Activated B cell treated with CpG ODN at 0.5 μM for 24 hours (primary cell): Measurements from ENCODE around the gene MACF1. TPM values are rescaled to one million over a fixed set of nuclear protein-coding genes. Genes with fewer than 3 reads are reported as not detected.

Source experiments
- ATAC-seq: fragments of 200-7000 bp; cut with Tn5 transposase; one replicate; pipeline ENCODE4 v1.10.0; 2021; ENCODE audit warnings: low read depth, mild to moderate bottlenecking, moderate library complexity
- CTCF ChIA-PET: fragments of 350-600 bp; sonication (Branson Sonifier 250); formaldehyde crosslinking; loops from one replicate; lab custom pipeline; 2021; ENCODE audit warnings: antibody characterized with exemption; lab: Charles Lee
- POLR2A ChIA-PET: fragments of 350-600 bp; sonication (Branson Sonifier 250); formaldehyde crosslinking; loops from one replicate; lab custom pipeline; 2021; ENCODE audit warnings: antibody characterized with exemption; lab: Charles Lee
- DNase-seq: peaks from one replicate; pipeline ENCODE4 v3.0.0; 2022
- H3K27ac Mint-ChIP-seq: one replicate; pipeline ENCODE4 v1.8.0; 2020; ENCODE audit warnings: mixed read lengths
- H3K27me3 Mint-ChIP-seq: one replicate; pipeline ENCODE4 v1.8.0; 2021; ENCODE audit warnings: mixed read lengths
- H3K36me3 Mint-ChIP-seq: one replicate; pipeline ENCODE4 v1.8.0; 2021; ENCODE audit warnings: low read depth, mixed read lengths
- H3K4me1 Mint-ChIP-seq: one replicate; pipeline ENCODE4 v1.8.0; 2021; ENCODE audit warnings: mixed read lengths
- H3K4me3 Mint-ChIP-seq: one replicate; pipeline ENCODE4 v1.8.0; 2020; ENCODE audit warnings: mild to moderate bottlenecking, mixed read lengths
- H3K9me3 Mint-ChIP-seq: one replicate; pipeline ENCODE4 v1.8.0; 2020; ENCODE audit warnings: mixed read lengths
- CTCF ChIP-seq: fragments of 200-600 bp; IDR thresholded peaks from one replicate; pipeline ENCODE4 v1.8.0; 2022; ENCODE audit warnings: antibody characterized with exemption, mild to moderate bottlenecking
- intact Hi-C: fragments of 100-400 bp; cut with micrococcal nuclease; formaldehyde crosslinking; loops from one replicate; pipeline ENCODE4 v1.15.1; 2024
- total RNA-seq: library from RNA; stranded (reverse); gene quantifications from 2 replicates; pipeline ENCODE4 v1.2.3, GENCODE V29; 2022

Gene MACF1
- total RNA-seq, 1 donor from 2014 or later, result 286 TPM

GRCh38 chr1:39422614-39423013 is 218.1 kb downstream of the MACF1 start:
- intact Hi-C loops, result no loop called here
- CTCF ChIA-PET, result interaction anchor here (0.6 kb wide), 1 partner anchor 327 kb away, joined by 3 read pairs; no protein-coding TSS in a partner anchor
- no peak overlapping the region for H3K4me3 Mint-ChIP-seq
- H3K27me3 Mint-ChIP-seq, result no peaks in the 10 kb centered on the region
- no peak for DNase-seq
- POLR2A ChIA-PET, result no interaction called here
- peaks cover 63% of the 10 kb centered on the region for H3K36me3 Mint-ChIP-seq
- no peak for ATAC-seq
- no peak for TF ChIP-seq CTCF
- H3K4me1 Mint-ChIP-seq, result peaks cover 4% of the 10 kb centered on the region
- H3K27ac Mint-ChIP-seq, result no peak overlapping the region
- no peaks in the 10 kb centered on the region for H3K9me3 Mint-ChIP-seq

- Mint-ChIP-seq H3K36me3 (peaks cover 79% of the 10 kb centered on the region), H3K4me1 (no peaks in the 10 kb centered on the region), H3K4me3 (no peak overlapping the region), H3K27me3 (no peaks in the 10 kb centered on the region), H3K9me3 (no peaks in the 10 kb centered on the region), H3K27ac (no peak overlapping the region)
- DNase-seq (no peak), ATAC-seq (no peak)
- TF ChIP-seq CTCF, result no peak
- intact Hi-C loops, result no loop called here
- POLR2A ChIA-PET, result no interaction called here
- CTCF ChIA-PET, result interaction anchor here (1.3 kb wide), 1 partner anchor 9 kb away, joined by 4 read pairs; no protein-coding TSS in a partner anchor
Measured at GRCh38 chr1:39425151-39425550, 220.7 kb downstream of the MACF1 start.

- intact Hi-C loops, result no loop called here
- ATAC-seq, result no peak
- ChIA-PET CTCF (interaction anchor here (1.3 kb wide), 1 partner anchor 10 kb away, joined by 4 read pairs; no protein-coding TSS in a partner anchor), POLR2A (no interaction called here)
- H3K4me3 Mint-ChIP-seq, result no peak overlapping the region
- no peak overlapping the region for H3K27ac Mint-ChIP-seq
- H3K36me3 Mint-ChIP-seq, result peaks cover 83% of the 10 kb centered on the region
- no peaks in the 10 kb centered on the region for H3K9me3 Mint-ChIP-seq
- TF ChIP-seq CTCF, result no peak
- no peaks in the 10 kb centered on the region for H3K27me3 Mint-ChIP-seq
- H3K4me1 Mint-ChIP-seq, result no peaks in the 10 kb centered on the region
- DNase-seq, result no peak
Measured at GRCh38 chr1:39425634-39426033, 221.1 kb downstream of the MACF1 start.

GRCh38 chr1:39426346-39426745 is 221.9 kb downstream of the MACF1 start:
- no peaks in the 10 kb centered on the region for H3K27me3 Mint-ChIP-seq
- no peak overlapping the region for H3K4me3 Mint-ChIP-seq
- DNase-seq (no peak), ATAC-seq (no peak)
- H3K4me1 Mint-ChIP-seq, result no peaks in the 10 kb centered on the region
- peaks cover 89% of the 10 kb centered on the region for H3K36me3 Mint-ChIP-seq
- no peak overlapping the region for H3K27ac Mint-ChIP-seq
- H3K9me3 Mint-ChIP-seq, result no peaks in the 10 kb centered on the region
- ChIA-PET POLR2A (no interaction called here), CTCF (no interaction called here)
- intact Hi-C loops, result no loop called here
- TF ChIP-seq CTCF, result no peak

GRCh38 chr1:39427374-39427773 is 222.9 kb downstream of the MACF1 start:
- no peak for DNase-seq
- TF ChIP-seq CTCF, result no peak
- CTCF ChIA-PET, result no interaction called here
- H3K36me3 Mint-ChIP-seq, result peaks cover 89% of the 10 kb centered on the region
- H3K4me1 Mint-ChIP-seq, result no peaks in the 10 kb centered on the region
- no peak for ATAC-seq
- H3K9me3 Mint-ChIP-seq, result no peaks in the 10 kb centered on the region
- H3K27me3 Mint-ChIP-seq, result no peaks in the 10 kb centered on the region
- intact Hi-C loops, result no loop called here
- H3K4me3 Mint-ChIP-seq, result no peak overlapping the region
- no peak overlapping the region for H3K27ac Mint-ChIP-seq
- POLR2A ChIA-PET, result no interaction called here
